ENCODE measurements around the gene IL17RC. TPM values are rescaled to one million over a fixed set of nuclear protein-coding genes. Genes with fewer than 3 reads are reported as not detected.
"Not testable (repeated sequence)": the region's sequence is repeated elsewhere in the genome, so short reads cannot be mapped to it uniquely, and the experiment has no call there.

The IL17RC gene
- total and polyA plus RNA-seq, 2 of the 8 experiments (the other 6 are each of a cell fraction or from before 2014, with no cell fraction given) = 11.8 to 13.0 TPM

GRCh38 chr3:9939906-9940305 lies 23.0 kb downstream of the IL17RC start:
- H3K4me1 ChIP-seq (replicated peaks in 1 of 4; ENCODE audit: control insufficient read depth in 3 of 4, insufficient read depth in 4 of 4, low read length in 3 of 4); H3K14ac ChIP-seq (ENCODE audit: insufficient read length); H3K36me3 ChIP-seq (ENCODE audit: control insufficient read depth in 2 of 4, insufficient read depth in 4 of 4, low read length in 3 of 4); H3K79me2 ChIP-seq (ENCODE audit: control insufficient read depth in 1 of 2, insufficient read depth in 2 of 2, low read length in 2 of 2); H3K79me1 ChIP-seq (ENCODE audit: low read depth, low read length); H3K56ac ChIP-seq (replicated peaks; ENCODE audit: insufficient read length, low read depth, low read length); H3K4me2 ChIP-seq (ENCODE audit: insufficient read depth in 1 of 2, low read depth in 2 of 2, low read length in 2 of 2); H4K5ac ChIP-seq (ENCODE audit: insufficient read length, low read depth, low read length); H4K91ac ChIP-seq (replicated peaks; ENCODE audit: insufficient read length, low read length); H2BK120ac ChIP-seq (replicated peaks; ENCODE audit: low read depth, low read length); H3K4ac ChIP-seq (replicated peaks; ENCODE audit: insufficient read length, low read depth, low read length); H3K27me3 ChIP-seq (replicated peaks in 1 of 4; ENCODE audit: control insufficient read depth in 3 of 4, extremely low read depth in 1 of 4, insufficient read depth in 3 of 4, low read length in 3 of 4); H2AK5ac ChIP-seq (ENCODE audit: low read depth, low read length); H3K9me3 ChIP-seq (ENCODE audit: insufficient read depth in 2 of 2, low read depth in 1 of 2, low read length in 1 of 2); H3K27ac ChIP-seq (ENCODE audit: low read depth, low read length); H4K8ac ChIP-seq (ENCODE audit: extremely low read depth, insufficient read depth, low read length); H2BK20ac ChIP-seq (ENCODE audit: low read length); FAIRE-seq; H3K9ac ChIP-seq (replicated peaks in 1 of 4; ENCODE audit: extremely low read depth in 1 of 4, low read depth in 3 of 4, low read length in 3 of 4); H3K18ac ChIP-seq (ENCODE audit: extremely low read depth, low read length); H4K20me1 ChIP-seq (replicated peaks in 1 of 2; ENCODE audit: control insufficient read depth in 1 of 2, insufficient read depth in 2 of 2, low read length in 2 of 2); CTCF ChIA-PET (ENCODE audit: partially characterized antibody); H2BK15ac ChIP-seq (ENCODE audit: low read length); H2AFZ ChIP-seq (ENCODE audit: low read length); H3K4me3 ChIP-seq (ENCODE audit: extremely low read depth in 1 of 4, insufficient read depth in 2 of 4, low read depth in 3 of 4, low read length in 4 of 4); H3K23ac ChIP-seq (ENCODE audit: insufficient read length); H3K23me2 ChIP-seq (ENCODE audit: low read depth, low read length); DNase-seq (ENCODE audit: low read depth in 1 of 2, low spot score in 2 of 2); H2BK12ac ChIP-seq (ENCODE audit: low read depth, low read length); H2BK5ac ChIP-seq (ENCODE audit: low read depth, low read length): not testable (repeated sequence)
- 92% methylated on average over 18 of the region's 32 CpGs; no CpG with 5 or more reads in 1 of the 2 experiments for WGBS, 2 experiments (ENCODE audit: extremely low coverage in 1 of 2, insufficient coverage in 1 of 2, insufficient read length in 1 of 2, insufficient replicate concordance in 2 of 2, low coverage in 1 of 2, low lambda C conversion rate in 2 of 2, missing lambda C conversion rate in 1 of 2)
- POLR2A ChIA-PET (ENCODE audit: partially characterized antibody) = interaction anchor here (1.6 kb wide), 1 partner anchor 9 kb away, joined by 3 read pairs; no protein-coding TSS in a partner anchor
